NOMO-1 (cell line): ENCODE data around the gene EBF3.

Source experiments
- DNase-seq, 2 experiments: peaks; one replicate each; lab custom pipeline; 2025; ENCODE audit not compliant: unreplicated experiment in 2 of 2; lab: John Stamatoyannopoulos, UW

The EBF3 gene

GRCh38 chr10:129912986-129913695 lies 50.9 kb downstream of the EBF3 start:
- no peak for DNase-seq

DNA sequence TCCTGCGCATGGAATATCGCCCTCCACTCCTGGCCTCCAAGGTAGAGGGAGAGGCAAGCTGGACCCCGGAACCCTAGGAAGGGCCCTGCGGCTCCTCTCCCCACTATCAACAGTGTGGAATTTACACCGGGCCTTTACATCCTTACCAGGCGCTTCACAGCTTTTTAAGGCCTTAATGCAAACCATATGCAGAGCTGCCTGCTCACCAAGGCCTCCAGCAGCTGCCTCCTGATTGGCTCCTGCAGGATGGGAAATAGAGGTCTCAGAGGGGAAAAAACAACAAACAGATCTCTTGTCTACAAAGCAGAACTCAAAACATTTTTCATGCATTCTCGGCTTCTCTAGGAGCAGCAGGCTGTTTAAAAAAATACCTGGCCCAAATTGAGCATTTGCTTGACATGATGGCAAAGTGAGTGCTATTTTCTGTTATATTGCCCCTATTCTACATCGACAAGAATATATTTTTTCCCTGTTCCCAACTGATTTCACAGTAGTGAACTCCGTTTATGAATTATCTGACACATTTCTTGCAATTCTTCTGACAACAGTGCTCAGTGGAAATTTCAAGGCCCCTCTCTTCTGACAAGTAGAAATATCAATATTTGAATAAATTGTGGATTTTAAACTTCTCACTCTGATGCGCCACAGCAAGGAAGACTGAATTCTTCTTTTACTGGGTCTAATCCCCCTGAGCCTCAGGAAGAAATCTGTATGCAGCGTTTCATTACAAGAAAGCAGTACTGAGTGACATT lies 51.7 kb downstream of the EBF3 start:
- no peak for DNase-seq

DNA sequence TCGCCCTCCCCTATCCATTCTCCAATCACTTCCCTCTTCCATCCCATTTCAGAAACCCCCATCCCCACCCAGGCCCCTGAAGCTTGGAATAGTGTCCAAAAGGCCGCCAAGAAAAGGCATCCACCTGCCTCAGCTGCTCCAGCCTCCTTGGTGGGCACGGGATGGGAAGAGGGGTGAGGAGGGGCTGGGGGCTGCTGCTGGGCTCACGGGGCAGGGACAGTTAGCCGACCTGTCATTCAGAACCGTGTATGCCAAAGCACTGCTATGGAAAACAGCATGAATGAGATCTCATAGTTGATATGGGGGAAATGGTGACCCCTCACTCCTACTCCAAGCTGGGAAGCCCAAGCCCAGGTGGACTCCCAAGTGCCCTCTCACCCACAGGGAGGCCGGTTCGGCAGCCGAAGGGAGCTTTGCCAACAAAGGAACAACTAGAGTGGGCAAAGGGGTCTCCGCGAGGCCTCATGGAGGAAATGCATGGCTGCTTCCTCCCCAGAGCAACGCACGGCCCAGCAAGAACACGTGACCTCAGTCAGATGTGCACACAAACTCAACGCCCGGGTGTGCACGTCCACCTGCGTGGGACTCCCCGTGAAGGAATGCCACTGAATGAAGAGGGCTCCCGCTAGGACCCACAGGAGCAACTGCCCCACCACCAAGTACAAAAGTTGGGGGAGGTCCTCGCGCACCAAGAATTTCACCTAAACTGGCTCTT lies 52.5 kb downstream of the EBF3 start:
- DNase-seq = no peak

GRCh38 chr10:129910861-129911260 lies 53.2 kb downstream of the EBF3 start:
- no peak for DNase-seq

- no peak for DNase-seq
These were observed 54.4 kb downstream of the EBF3 start for GRCh38 chr10:129909531-129910256.

- no peak for DNase-seq
These were observed 55.0 kb downstream of the EBF3 start for GRCh38 chr10:129909080-129909479.

- no peak for DNase-seq
These were observed 55.7 kb downstream of the EBF3 start for GRCh38 chr10:129908406-129908805.

DNA sequence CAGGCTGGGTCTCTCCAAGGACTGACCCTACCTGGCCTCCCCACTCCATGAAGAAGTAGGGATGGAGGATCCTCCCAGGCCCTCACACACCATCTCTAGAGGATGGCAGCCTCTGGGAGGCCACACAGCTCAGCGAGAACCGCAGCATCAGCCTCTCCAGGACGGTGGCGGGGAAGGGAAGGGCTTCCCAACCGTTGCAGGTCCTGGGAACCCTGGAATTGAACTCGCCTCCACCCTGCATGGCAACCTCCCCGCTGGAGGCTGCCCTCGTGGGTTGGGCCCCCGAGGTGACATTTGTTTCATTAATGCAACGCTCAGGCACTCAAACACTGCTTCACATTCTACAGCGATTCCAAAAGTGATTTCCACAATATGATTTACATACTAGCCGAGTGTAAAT lies 58.5 kb downstream of the EBF3 start:
- DNase-seq = no peak

GRCh38 chr10:129904323-129904722 lies 59.8 kb downstream of the EBF3 start:
- no peak for DNase-seq

DNA sequence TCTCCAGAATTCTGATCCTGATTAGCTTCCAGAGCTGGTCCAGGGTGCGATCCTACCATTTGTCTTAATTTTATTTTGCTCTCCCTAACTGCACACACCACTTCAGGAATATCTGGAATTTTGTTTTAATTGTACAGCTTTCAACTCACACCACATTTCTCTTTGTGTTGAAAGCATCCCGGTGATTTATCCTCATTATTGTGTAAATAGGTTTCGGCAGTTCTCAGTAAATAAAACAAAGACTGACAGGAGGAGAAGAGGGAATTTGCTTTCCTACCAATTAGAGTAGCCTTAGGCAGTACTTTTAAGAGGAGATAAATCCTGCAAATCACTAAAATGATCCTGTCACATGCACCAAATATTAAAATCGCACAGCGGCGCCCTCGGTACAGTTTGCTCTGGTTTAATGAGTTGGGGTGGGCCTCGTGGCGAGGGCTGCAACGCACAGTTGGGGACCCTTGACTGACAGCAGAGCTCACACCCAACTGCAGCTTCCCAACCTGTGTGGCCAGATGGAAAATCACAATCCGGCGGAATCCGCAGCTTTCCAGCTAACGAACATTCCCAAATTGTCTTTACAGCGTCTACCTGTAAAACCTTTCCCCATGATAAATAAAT lies 62.6 kb downstream of the EBF3 start:
- no peak for DNase-seq

GRCh38 chr10:129900825-129901224 lies 63.2 kb downstream of the EBF3 start:
- DNase-seq = no peak

DNA sequence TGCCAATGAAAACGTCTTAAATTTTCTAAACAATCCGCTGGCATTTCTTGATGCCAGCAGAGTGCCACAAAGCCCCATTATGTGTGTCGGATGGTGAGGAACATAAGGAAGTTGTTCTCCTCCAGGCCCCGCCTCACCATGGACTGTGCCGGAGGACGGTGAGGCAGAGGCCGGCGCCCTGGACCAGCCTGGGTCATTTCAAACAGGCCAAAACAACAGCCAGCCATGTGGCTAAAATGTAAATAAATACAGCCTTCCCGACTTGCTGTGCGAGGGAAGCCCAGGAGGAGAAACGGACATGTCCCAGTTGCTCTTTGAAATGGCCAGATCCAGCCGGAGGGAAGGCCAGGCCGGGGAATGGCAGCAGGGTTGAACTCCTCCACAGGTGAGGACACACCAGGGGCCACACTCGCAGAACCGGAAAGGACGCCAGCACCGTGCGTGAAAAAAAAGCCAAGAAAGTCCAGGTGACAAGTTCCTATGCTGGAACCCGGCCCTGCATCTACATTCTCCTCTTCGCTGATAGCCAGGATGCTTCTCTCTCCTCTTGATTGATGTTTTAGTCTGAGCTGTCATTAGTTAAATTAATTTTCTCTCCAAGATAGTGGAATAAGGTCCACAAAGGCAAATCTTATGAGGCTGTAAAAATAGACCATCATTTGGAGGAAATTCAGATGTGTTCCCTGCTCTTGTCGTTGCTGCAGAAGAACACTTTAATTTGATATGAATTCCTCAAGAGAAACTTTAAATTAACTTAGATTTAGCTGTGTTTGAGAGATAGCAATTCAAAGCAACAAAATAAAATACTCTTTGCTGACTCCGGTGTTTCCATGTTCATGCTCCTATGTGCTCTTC lies 64.6 kb downstream of the EBF3 start:
- DNase-seq = no peak

GRCh38 chr10:129898706-129899268 lies 65.3 kb downstream of the EBF3 start:
- DNase-seq = no peak

DNA sequence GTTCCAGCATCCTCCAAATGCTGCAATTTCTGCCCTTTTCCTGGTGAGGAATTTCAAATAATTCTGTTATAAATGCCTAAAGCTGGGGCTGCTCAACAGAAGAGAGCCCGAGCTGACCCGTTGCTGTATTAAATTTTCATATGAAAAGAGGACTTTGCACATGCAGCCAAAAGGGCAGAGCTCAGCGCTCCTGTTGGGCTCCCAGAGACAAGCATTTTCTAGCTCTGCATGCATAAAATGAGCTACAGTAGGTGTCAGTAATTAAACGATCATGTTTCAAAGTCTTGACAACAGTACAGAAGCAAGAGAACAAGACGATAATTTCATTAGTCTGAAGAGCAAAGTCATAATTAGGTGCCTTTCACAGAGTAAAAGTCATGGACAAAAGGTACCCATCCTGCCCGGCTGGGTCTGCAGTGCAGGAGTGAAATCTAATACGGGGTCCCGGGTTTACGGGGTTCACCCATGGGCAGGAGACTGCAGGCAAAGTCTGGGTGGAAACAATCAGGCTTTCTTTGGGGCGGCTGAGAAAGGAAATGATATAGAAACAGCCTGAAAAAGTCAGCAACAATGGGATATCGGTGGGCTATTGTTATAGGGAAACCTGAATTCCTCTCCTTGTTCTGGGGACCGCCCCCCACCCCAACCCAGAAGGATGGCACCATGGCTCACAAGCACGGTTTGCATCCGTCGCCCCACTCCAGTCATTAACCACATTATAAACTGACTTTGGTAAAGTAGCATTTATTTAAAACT lies 66.0 kb downstream of the EBF3 start:
- DNase-seq = no peak

GRCh38 chr10:129896860-129897200 lies 67.2 kb downstream of the EBF3 start:
- no peak for DNase-seq

GRCh38 chr10:129896136-129896859 lies 67.8 kb downstream of the EBF3 start:
- DNase-seq = no peak

GRCh38 chr10:129895811-129896135 lies 68.3 kb downstream of the EBF3 start:
- no peak for DNase-seq

- DNase-seq = no peak
These were observed 69.4 kb downstream of the EBF3 start for GRCh38 chr10:129894698-129895097.
